Uterus (tissue), 4 donors: ENCODE results near the gene CKMT2. TPM values are rescaled to one million over a fixed set of nuclear protein-coding genes. Genes with fewer than 3 reads are reported as not detected.
A peak's percentile ranks its signal among the peaks of the same experiment; 100 is the strongest.

ENCODE experiments used
- DNase-seq, 2 donors: peaks; one replicate each; pipeline ENCODE4 v3.0.0-alpha.2; 2019 to 2020
- H3K27ac ChIP-seq, 2 donors: fragments of 200-600 bp; sonication (generic); 1 replicate in 1 of 2; 2 replicates in 1 of 2; pipeline ENCODE4 v1.5.1; 2016 to 2018
- H3K27me3 ChIP-seq, 2 donors: fragments of 200-600 bp; sonication (generic); one replicate each; pipeline ENCODE4 v1.5.1; 2018 to 2019; ENCODE audit warnings: control low read depth in 1 of 2
- H3K36me3 ChIP-seq, 2 donors: fragments of 200-600 bp; sonication (generic); one replicate each; pipeline ENCODE4 v1.5.1; 2019; ENCODE audit warnings: control low read depth in 1 of 2
- H3K4me1 ChIP-seq, 2 donors: fragments of 200-600 bp; sonication (generic); one replicate each; pipeline ENCODE4 v1.5.1; 2018 to 2019; ENCODE audit warnings: control low read depth in 1 of 2
- H3K4me3 ChIP-seq, 2 donors: fragments of 200-600 bp; sonication (generic); 1 replicate in 1 of 2; 2 replicates in 1 of 2; pipeline ENCODE4 v1.5.1; 2018 to 2019; ENCODE audit warnings: mild to moderate bottlenecking in 1 of 2
- H3K9me3 ChIP-seq, 2 donors: fragments of 200-600 bp; sonication (generic); one replicate each; pipeline ENCODE4 v1.5.1; 2019; ENCODE audit warnings: control low read depth in 1 of 2
- CTCF ChIP-seq, 4 experiments: fragments of 200-600 bp in 2 of 4; fragments of 450-650 bp in 2 of 4; sonication (generic) in 2 of 4; IDR thresholded peaks; one replicate each; pipeline ENCODE4 v1.5.1; 2016 to 2019; ENCODE audit warnings: antibody characterized with exemption in 4 of 4, mild to moderate bottlenecking in 2 of 4, moderate library complexity in 1 of 4
- POLR2A ChIP-seq, 2 donors: fragments of 450-650 bp; IDR thresholded peaks; one replicate each; pipeline ENCODE4 v1.6.1; 2016; ENCODE audit warnings: antibody characterized with exemption in 2 of 2, mild to moderate bottlenecking in 1 of 2, moderate library complexity in 1 of 2
- intact Hi-C: fragments of 100-400 bp; cut with DNase I; formaldehyde crosslinking; loops from one replicate; pipeline ENCODE4 v1.15.1; 2023; ENCODE audit warnings: low total_unique reads
- total RNA-seq, 4 donors: library from RNA; depleted of rRNA in 3 of 4; stranded (reverse); fragments of >200 nt in 3 of 4; gene quantifications; one replicate each; pipeline versions ENCODE4 v1.1.0 to v1.2.4, GENCODE V29; 2014 to 2023
- donor health status: DM: yes; HTN: yes; CAD: no.

The CKMT2 gene
- total RNA-seq, 4 donors from 2014 or later = 3.5 to 20.5 (median 9.8) TPM

DNA sequence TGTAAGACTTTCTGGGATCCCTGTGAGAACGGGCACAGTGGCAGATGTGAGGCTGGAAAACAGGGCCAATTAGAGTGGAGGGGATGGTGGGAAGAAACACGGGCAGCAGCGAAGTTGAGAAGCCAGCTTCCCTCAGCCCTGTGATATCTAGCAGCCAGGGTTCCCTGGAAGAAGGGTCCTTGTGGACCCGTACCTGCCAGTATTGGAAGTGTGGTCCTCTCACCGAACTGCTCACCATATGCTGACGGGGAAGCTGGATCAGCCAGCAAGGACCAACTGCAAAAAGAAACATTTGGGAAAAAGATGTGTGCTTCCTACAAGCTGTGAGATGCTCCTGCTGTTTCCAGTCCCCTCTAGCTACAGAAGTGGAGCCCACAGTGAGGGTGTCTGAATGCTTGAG lies 13.6 kb downstream of the CKMT2 start:
- TF ChIP-seq POLR2A (IDR thresholded peaks at IDR 0.05) = no peak
- no peak for TF ChIP-seq CTCF (IDR thresholded peaks at IDR 0.05)
- no peaks in the 10 kb centered on the region for H3K36me3 ChIP-seq
- no peaks in the 10 kb centered on the region for H3K27me3 ChIP-seq
- no peaks in the 10 kb centered on the region for H3K4me1 ChIP-seq
- peak overlapping the region in 1 of 2 donors; percentile 42 for H3K27ac ChIP-seq
- intact Hi-C loops = no loop called here
- DNase-seq = no peak
- H3K4me3 ChIP-seq = no peak overlapping the region
- no peaks in the 10 kb centered on the region for H3K9me3 ChIP-seq

- Histone ChIP-seq H3K36me3 (no peaks in the 10 kb centered on the region), H3K27ac (peak overlapping the region; percentile 10 to 18), H3K4me1 (no peaks in the 10 kb centered on the region), H3K27me3 (no peaks in the 10 kb centered on the region), H3K4me3 (no peak overlapping the region), H3K9me3 (no peaks in the 10 kb centered on the region)
- no peak for TF ChIP-seq POLR2A (IDR thresholded peaks at IDR 0.05)
- no peak for TF ChIP-seq CTCF (IDR thresholded peaks at IDR 0.05)
- DNase-seq = no peak
- intact Hi-C loops = no loop called here
Observed at GRCh38 chr5:81247441-81247972, 14.4 kb downstream of the CKMT2 start.

DNA sequence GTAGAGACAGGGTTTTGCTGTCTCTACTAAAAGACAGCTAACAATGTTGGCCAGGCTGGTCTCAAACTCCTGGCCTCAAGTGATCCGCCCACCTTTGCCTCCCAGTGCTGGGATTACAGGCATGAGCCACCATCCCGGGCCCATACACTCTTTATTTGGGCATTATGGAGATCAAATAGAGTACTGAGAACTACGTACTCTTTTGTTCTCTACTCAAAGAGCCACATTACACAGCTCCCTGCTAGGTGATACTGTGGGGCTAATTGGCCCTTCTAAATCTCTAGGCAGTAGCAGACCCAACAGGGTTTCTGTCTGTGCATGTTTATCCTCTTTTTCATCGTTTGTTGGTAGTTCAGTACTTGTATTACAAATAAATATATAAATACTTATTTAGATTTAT lies 16.1 kb downstream of the CKMT2 start:
- TF ChIP-seq POLR2A (IDR thresholded peaks at IDR 0.05) (no peak), CTCF (IDR thresholded peaks at IDR 0.05) (no peak)
- Histone ChIP-seq H3K36me3 (no peaks in the 10 kb centered on the region), H3K4me3 (no peak overlapping the region), H3K27ac (no peak overlapping the region), H3K4me1 (no peaks in the 10 kb centered on the region), H3K27me3 (no peaks in the 10 kb centered on the region), H3K9me3 (no peaks in the 10 kb centered on the region)
- intact Hi-C loops = no loop called here
- DNase-seq = no peak

DNA sequence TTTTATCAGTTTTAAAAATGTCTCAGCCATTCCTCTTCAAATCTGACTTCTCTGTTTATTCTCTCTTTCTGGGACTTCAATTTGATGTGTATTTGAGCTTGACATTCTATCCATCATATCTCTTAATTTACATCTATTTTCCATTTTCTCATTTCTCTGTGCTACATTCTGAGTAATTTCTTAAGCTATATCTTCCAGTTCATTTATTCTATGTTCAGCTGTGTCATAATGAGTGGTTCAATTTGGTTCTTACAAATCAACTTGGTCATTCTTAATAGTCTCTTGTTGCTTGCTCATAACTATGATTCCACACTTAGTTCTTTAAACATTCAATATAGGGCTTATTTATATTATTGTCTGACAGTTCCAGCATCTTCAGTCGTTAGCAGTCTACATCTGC lies 16.9 kb downstream of the CKMT2 start:
- Histone ChIP-seq H3K36me3 (no peaks in the 10 kb centered on the region), H3K27ac (no peak overlapping the region), H3K9me3 (no peaks in the 10 kb centered on the region), H3K27me3 (no peaks in the 10 kb centered on the region), H3K4me3 (no peak overlapping the region), H3K4me1 (no peaks in the 10 kb centered on the region)
- no peak for DNase-seq
- TF ChIP-seq CTCF (IDR thresholded peaks at IDR 0.05) (no peak), POLR2A (IDR thresholded peaks at IDR 0.05) (no peak)
- intact Hi-C loops = no loop called here

DNA sequence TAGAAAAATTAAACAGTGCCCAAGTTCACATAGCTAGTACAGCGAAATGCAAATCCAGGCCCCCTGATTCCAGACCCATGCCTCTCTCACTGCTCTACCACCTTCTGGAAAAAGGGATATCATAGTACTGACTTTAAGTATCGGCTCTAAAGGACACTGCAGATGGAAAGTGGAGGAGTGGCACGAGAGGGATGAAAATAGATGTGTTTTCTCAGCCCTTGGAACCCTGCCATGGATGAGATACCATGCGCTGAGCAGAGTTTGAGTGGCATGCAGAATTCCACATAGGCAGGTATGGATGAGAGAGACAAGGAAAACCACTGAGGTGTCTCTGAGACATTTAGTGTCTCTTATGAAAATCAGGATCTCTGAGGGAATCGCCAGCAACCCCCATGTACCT lies 18.8 kb downstream of the CKMT2 start:
- DNase-seq = no peak
- Histone ChIP-seq H3K27me3 (no peaks in the 10 kb centered on the region), H3K4me3 (no peak overlapping the region), H3K27ac (no peak overlapping the region), H3K9me3 (no peaks in the 10 kb centered on the region), H3K36me3 (no peaks in the 10 kb centered on the region), H3K4me1 (no peaks in the 10 kb centered on the region)
- intact Hi-C loops = no loop called here
- TF ChIP-seq POLR2A (IDR thresholded peaks at IDR 0.05) = no peak
- TF ChIP-seq CTCF (IDR thresholded peaks at IDR 0.05) = no peak
